Stimulated activated CD4-positive, alpha-beta T cell treated with anti-CD3 and anti-CD28 coated beads, Interleukin-2, amount 100 ng/mL, for 24 hours (primary cell): ENCODE measurements around the gene YBX1.

Experiments used
- DNase-seq, 2 donors: peaks; one replicate each; pipeline ENCODE4 v3.0.0-alpha.2; 2020

Gene YBX1

DNA sequence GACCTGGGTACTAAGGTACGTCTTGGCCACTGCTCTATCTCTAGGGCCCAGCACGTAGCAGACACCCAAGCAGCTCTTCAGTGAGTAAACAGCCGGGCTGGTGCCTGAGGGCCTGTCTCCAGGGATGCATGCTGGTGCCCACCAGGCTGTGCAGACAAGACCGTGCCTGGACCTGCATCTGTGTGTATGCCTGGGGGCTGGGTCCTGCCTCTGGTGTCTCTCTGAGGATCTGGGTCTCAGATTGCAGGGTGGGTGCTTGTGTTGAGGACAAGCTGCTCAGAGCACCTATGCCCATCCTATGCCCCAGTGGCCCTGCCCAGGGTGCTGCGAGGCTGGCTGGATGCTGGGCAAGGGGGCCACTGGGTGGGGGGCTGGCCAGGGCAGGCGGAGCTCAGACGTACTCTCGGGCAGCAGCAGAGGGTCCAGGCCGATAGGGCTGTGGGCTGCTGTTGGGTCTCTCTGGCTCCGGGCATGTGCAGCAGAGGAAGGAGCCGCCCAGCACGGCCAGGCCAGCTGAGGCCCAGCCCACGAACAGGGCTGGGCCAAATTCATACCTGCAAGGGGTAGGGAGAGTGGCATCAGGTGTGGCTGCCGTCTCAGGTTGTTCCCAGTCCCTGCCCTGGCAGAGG is 53.4 kb downstream of the YBX1 start:
- no peak for DNase-seq

DNA sequence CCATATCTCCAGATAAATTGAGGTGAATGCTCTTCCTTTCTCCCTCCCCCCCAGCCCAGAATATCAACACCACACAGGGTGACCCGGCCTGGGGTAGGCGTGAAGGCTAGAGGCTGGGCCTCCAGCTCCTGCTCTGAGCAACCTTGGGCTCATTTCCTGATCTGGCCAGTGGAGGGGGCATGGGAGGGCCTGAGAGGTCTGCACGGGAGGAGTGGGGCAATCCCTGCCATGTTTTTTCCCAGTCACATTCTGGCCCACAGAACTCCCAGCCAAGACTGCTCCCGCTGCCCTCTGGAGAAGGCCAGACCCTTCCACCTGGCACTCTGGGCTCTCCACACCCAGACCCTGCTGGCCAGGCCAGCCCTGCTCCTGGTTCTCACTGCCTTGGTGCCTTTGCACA is 53.9 kb downstream of the YBX1 start:
- DNase-seq, result no peak

DNA sequence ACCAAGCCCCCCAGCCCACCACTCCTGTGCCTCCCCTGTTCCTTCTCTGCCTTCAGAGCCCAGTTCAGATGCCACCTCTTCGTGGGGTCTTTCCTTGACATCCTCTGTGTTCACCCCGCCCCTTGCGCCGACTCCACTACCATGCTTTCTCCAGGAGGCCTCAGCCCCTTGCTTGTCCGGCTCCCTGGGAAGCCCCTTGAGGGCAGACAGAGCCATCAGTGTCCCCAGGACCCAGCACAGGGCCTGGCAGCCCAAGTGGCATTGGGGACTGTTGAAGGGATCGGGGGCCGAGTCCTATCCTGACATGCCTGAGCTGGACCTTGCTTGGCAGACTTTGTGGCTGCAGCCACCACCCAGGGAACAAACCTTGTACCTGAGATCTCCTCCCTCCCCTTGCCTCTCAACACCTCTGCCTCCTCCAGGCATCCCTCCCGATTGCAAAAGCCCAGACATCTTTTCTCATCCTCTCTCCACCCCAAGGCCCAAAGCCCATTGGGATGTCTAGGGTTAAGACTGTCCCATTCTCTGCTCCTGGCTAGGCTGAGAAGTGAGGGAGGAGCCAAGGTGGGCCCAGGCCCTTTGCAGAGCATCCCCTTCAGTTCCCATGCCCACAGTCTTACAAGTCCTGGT is 54.5 kb downstream of the YBX1 start:
- no peak for DNase-seq

DNA sequence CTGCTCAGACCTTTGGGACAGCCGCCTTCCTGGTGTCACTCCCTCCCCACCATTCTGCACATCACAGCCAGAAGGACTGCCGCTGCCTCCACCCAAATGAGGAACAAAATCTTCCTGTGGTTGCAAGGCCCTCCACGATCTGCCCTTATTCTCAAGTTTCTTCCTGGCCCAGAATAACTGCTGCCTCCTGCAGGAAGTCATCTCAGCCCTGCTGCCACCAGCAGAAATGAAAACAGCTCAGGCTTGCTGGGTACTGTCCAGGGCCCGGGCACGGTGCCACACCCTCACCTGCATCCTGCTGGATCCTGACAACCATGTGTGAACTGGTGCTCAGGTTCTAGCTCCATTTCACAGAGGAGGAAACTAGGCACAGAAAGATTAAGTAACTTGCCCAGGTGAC is 55.0 kb downstream of the YBX1 start:
- no peak for DNase-seq

DNA sequence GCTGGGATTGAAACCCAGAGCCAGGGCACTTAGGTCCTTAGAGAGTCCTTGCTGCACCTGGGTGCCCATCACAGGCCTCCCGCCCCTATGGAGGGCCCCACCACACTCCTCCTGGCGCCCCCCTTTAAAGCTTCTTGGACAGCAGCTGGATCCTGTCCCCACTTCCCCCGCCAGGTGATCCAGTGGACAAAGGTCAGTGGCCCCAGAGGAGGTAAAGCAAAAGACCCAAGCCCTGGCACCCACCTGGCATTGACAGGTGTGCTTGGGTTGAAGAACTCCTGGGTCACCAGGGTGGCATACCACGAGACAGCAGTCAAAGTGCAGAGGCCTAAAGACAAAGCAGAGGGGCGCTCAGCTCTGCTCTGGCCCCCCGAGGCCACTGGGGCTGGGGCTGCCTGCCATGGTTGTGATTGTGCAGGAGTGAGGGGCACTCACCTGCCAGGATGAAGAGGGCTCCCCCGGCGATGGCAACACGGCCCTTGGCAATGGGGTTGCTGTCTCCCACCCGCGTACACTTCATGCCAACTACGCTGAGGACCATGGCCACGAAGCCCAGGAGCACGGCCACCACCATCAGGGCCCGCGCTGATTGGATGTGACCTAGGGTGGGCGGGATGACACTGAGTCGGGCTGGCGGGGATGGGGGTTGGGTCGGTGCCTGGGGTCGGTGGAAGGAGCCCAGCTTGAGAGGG is 55.9 kb downstream of the YBX1 start:
- DNase-seq, result no peak

DNA sequence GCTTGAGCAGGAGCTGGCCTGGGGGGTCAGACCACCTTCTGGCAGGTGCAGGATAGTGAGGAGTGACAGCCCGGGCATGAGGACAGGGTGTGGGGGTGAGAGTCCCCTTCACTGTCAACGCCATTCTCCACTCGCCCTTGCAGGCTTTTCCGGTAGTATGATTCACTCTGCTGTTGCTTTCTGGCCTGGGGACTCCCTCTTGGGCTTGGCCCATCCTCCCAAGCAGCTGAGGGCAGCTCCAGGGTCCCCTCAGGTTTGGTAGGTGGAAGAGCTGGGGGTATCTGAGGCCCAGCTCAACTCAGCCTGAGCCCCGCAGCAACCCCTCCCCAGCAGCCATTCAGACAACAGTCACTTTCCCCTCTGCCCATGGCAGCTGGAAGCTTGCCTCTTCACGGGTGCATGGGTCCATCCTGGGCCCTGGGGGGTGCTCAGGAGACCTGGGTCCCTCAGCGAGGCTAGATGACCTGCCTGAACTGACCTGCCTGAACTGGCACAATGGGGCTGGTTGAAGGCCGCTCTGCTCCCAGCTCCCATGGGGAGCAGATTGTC is 56.5 kb downstream of the YBX1 start:
- DNase-seq, result no peak

DNA sequence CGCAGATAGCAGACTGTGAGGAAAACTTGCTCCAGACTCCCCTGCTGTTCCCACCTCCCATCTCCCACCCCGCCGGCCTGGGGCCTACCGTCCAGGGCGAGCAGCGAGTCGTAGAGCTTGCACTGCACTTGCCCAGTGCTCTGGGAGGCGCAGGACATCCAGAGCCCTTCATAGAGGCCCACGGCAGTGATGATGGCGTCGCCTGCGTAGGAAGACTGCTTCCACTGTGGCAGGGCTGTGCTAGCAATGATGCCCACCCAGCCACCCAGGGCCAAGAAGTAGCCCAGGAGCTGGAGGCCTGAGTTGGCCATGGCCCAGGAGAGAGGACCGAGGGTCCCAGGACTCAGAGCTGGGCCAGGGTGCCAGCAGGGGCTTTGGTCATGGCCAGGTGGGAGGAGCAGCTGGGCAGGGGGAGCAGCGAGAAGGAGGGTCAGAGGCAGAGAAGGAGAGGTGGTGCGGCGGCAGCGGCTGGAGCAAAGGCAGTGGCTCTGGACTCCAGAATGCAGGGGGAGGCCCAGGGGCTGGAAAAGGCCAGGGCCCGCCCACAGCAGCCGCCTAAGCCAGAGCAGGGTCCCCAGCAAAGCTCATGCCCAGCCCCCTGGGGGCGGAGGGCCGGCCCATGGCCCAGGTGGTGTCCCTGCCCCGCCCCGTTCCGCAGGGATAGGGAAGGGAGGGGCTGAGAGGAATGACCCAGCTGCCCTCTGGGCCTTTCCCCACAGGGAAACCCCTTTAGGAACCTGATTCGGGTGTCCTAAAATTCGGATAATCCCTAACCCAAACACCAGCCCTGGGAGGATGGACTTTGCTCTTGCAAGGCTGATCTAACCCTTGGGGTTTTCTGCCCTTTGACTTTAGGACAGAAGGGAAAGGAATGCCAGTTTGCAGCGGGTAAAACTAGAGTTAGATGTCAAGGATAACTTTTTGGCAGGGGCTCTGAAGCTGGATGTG is 57.8 kb downstream of the YBX1 start, which contains the start of gene CLDN19:
Gene CLDN19 (minus strand): TSS at position 484 of the 948 bp plus-strand sequence. CDS start 173 bp downstream, at position 311.
- no peak for DNase-seq

DNA sequence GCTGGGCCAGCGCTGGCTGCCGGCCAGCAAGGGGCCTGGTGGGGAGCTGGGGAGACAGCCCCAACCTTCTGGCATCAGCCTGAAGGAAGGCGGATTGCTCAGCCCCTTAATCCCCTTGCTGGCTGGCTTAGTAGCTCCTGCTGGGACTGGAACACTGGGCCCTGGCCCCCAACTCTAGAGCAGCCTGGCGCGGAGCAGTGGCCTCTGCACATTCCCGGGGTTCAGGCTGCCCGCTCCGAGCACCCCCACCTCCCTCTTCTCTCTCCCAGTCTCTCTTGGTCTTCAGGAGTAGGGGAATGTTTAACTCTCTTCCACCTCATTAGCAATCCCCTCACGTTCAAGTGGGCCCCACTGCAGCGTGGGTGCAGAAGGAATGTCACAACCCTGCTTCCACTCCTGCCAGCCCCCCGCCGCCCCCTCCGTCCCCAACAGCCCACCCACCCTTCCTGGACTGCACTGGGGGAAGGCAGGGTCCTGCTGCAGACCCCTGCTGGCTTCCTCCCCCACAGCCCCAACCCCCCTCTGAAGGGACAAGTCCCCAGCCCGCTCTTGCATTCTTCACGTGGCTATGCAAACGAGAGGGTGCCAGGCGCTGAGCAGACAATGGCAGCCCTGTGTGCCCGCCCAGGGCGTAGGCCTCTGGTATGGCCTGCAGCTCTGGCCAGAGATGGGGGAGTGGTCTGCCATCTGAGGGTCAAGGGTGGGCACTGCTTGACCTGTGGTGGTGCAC is 58.8 kb downstream of the YBX1 start:
- DNase-seq, result no peak

DNA sequence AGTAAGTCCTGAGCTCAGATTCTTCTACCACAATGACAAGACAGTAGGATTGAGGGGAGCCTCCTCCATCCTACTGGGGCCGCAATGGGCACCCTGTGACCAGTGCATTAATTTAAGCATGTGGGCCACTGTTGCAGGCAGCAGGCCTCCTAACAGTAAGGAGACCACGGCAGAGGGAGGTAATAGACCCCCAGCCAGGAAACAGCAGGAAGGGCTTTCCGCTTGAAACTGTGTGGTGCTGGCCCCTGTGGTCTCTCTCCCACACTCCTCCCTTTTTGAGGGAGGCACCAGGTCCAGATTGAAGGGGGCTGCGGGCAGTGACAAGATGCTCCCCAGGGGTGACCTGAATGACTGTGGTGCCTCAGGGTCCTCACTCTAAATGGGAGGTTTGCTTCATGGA is 59.5 kb downstream of the YBX1 start:
- DNase-seq, result no peak

DNA sequence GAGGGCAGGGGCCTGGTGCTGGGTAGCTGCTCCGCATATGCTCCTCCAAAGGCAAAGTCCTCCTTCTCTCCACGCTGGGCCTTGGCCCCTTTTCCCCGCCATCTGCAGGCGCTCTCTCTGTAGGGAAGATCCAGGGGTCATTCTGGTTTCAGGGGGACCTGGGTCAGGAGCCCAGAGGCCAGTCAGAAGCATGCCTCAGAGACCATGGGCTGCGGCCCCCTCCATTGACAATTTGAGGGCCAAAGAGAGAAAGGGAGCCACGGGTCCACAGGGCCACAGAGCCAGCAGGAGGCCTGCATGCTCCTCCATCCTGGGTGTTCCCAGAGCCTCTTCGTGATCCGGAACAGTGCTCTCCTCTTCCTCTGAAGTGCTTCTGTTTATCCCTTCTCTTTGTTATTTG is 59.9 kb downstream of the YBX1 start:
- no peak for DNase-seq

DNA sequence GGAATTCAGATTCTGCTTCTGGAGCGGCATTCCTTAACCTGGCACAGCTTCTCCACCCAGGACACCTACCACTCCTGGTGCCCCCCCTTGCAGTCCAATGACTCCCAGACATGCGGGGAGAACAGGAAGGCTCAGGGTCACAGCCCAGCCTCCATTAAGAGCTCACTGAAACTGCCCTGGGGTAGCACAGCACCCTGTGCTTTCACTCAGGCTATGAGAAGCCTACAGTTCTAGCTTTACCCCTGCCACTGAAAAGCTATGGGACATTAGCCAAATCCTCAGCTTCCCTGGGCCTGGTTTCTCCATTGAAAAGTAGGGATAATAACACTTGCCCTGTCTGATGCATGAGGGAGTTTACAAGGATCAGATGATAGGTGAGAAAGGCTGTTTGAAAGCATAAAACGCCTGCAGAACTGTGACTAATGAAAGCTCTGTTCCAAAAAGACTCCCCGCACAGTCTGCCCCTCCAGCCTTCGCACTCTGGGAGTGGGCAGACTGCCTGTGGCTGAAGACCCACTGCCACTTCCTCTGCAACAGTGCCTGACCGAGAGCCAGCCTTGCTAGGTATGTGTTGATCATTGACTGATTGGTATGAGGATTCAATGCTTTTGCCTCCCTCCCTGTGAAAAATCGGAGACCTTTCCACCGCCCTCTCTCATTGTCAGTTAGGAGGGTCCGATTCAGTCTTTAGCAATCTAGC is 60.5 kb downstream of the YBX1 start:
- DNase-seq, result no peak

DNA sequence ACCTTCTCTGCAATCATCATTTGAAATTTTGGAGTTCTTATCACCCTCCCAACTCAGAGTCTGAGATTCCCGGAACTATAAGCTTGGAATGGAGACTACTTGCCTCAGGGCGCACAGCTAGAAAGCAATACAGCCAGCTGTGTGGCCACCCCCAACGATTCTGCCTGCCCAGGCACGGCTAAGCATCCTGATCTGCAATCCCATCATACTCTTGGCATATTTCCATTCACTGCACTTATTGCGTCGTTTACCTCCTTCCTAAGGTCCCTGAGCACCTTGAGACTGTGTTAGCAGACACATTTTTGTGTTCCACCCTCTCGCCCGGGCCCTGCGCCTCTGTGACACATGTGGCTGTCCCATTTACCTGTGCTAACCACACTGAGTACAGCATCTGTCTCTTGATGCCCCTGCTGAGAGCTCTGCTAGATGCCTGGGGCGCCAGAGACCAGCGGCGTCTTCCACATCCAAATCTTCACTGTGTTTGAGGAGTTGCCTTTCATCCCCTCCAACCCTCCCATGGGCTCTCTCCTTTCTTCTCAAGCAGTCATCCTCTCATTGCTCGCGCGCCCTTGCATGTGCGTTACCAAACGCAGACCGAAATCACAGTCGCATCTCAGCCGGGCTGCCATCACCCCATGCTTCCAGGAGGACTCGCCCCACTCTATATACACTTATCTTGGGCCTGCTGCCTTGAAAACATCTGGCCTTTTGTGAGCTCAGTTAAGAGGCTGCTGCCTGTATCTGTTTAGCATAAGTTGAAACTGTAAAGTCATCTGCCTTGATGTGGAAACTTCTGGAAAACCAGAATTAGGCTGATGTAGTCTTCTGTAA is 61.3 kb downstream of the YBX1 start:
- no peak for DNase-seq

DNA sequence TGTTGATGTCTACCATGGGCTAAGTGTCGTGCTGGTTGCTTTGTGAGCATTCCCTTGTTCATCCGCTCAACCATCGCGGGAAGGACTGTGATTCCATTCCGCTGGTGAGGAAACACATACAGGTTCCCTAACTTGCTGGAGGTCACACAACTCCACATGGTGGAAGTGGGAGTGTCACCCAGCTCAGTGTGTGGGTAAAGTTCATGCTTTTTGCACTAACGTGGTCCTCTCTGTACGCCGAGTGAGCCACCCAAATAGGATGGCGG is 61.9 kb downstream of the YBX1 start:
- no peak for DNase-seq

DNA sequence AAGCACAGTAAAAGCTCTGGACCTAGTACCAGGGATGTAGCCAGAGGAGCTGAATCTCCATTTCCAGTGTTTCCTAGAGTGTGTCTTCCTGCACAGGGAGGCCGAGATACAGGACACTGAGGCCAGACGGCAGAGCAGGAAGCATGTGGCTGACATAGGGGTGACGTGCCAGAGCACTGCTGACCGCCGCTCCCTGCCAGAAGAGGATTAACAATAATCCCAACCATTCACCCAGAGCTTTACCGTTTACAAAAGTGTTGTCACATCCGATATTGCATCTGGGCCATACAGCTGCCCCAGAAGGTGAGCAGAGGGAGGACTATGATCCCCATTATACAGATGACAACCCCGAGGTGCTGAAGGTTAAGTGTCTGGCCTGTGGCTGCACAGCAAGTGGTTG is 63.6 kb downstream of the YBX1 start:
- DNase-seq, result no peak

DNA sequence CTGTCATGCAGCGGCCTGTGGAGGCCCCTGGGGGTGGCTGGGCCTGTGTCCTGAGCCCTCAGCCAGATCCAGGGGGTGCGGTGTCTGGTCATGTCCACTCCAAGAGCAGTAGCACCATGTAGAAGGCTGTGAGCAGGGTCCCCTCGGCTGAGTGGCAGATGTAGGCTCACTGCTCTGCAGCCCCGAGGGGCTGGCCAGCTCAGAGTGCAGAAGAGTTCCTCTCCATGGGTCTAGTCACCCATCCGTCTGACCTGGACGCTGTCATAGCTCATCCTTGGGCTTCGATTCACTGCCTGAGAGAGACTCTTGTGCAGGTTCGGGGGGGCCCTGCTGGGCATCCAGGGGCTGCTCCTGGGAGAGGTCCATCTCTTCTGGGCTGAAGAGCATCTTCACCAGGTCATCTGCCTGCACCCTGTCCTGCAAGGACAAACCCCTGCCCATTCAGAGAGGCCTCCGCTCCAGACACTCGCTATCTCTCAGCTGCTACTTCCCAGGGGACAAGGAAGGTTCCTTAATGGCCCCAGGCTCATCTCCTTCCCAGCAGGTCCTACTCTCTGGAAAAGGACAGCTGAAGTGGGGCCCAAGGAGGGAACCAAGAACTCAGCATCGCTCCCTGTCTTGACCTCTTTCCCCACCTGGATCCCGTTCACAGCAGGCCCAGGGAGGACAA is 64.4 kb downstream of the YBX1 start:
- DNase-seq, result no peak

DNA sequence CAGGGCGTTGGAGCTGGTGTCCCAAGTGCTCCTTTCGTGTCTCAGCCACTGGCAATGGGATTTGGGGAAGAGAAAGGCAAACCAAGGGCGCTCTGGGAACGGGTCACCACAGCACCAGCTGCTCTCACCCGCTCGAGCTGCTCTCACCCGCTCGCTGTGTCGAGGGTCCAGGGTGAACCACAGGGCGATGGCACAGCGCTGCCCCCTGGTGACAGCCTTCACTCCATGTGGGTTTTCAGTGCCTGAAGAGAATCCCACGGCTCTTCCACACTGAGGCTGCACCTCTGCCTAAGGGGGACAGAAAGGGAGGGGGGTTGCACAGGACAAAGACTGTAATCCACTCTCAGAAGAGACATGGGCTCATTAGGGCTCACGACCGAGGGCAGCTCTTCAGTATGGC is 64.9 kb downstream of the YBX1 start:
- DNase-seq, result peak; percentile 58

DNA sequence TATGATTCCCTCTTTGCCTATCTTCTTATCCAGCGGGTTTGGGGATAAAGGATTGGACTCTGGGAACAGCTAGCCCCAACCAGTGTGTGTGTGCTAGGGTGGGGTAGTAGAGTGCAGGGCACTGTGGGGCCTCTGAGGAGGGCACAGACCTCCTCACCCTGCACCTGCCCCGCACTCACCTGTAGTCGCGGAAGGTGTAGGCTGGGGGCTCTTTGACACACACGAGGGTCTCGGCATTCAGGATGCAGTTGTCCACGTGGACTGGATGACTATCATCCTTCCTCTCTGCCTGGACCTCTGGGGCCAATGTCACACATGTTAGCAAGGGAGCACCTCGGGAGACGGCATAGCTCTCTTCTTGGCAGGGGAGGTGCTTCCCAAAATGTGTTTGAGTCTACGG is 65.8 kb downstream of the YBX1 start:
- DNase-seq, result no peak

DNA sequence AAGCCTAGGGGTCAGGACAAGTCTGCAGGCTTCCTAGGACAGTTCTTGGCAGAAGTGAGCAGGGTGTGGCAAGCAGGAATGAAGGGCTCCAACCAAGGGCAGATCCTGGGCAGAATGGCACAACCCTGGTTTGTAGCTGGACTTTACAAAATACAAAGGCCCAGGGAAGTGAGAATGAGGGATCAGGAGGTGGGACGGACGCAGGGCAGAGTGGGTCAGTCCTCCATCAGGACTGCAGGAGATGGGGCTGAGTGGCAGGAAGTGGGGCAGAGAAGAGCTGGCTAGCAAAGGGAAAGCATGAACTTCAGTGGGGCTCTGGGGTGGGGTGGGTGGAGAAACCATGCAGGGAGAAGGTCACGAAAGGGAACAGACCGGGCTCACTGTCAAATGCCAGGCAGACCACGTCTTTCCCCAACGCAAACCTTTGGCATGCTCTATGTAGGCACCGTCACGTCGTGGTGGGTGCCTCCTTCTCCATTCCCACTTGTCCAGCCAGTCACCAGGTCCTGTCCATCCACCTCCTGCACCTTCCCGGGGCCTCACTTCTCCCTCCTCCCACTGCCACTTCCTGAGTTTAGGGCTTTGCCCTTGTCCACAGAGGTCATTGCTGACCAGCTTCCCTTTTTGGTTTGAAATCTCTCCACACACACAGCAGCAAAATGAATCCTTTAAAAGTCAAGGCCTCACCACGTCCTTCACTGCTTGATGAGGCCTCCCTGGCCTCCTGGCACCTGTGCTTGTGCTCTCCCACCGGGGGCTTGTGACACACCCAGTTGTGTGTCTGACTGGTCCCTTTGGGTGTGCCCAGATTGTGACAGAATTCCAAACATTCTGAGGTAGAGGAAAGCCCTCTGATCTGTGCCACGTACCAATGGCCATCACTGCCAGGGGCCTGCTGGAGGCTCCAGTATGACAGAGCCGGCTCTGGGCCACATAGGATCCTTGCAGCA is 66.5 kb downstream of the YBX1 start:
- DNase-seq, result no peak

DNA sequence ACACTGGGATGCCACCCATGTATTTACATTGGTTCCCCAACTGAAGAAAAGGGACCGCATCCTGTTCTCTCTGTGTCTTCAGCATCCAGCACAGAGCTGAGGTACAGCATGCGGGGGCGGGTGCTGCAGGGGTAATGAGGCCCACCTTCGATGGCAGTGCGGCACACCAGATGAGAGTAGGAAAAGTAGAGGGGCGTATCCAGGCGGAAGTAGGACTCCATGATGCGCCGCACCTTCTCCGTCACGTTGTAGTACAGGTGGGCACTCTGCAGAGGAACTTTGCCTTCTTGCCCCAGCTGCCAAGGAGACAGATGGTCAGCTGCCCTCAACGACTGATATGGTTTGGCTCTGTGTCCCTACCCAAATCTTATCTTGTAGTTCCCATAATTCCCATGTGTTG is 67.8 kb downstream of the YBX1 start:
- DNase-seq, result no peak
